ENCODE measurements around the gene TMED10. TPM values are rescaled to one million over a fixed set of nuclear protein-coding genes. Genes with fewer than 3 reads are reported as not detected.
"Not testable (repeated sequence)": the region's sequence is repeated elsewhere in the genome, so short reads cannot be mapped to it uniquely, and the experiment has no call there.

Gene TMED10
- polyA plus RNA-seq, 1 of the 3 experiments (the other 2 are of a cell fraction): 168 TPM

GRCh38 chr14:75127903-75128595 lies 48.4 kb downstream of the TMED10 start:
- Histone ChIP-seq H3K4me2 (peak overlapping the region; percentile 75), H4K20me1 (ENCODE audit: insufficient read depth) (0 out of 2 replicates have a peak, but pooled peaks cover 2% of the 10 kb centered on the region), H3K79me2 (ENCODE audit: insufficient read depth) (peaks cover 50% of the 10 kb centered on the region), H3K27ac (ENCODE audit: low read depth in 2 of 2, low read length in 1 of 2) (peak overlapping the region in 1 of 2 experiments; percentile 77; a peak in 1 of 4 replicates), H3F3A (replicated peaks; ENCODE audit: insufficient read depth) (peaks cover 47% of the 10 kb centered on the region), H2AFZ (ENCODE audit: low read depth) (0 out of 2 replicates have a peak overlapping the region, but pooled peaks have one; percentile 88), H3K9ac (peak overlapping the region; percentile 93; the same call in 1 of the 2 replicates), H3K27me3 (ENCODE audit: insufficient read depth) (no peaks in the 10 kb centered on the region), H3K4me1 (ENCODE audit: control insufficient read depth in 1 of 2, insufficient read depth in 2 of 2, low read depth in 1 of 2, low read length in 1 of 2) (peaks cover 3 to 17% of the 10 kb centered on the region in 2 experiments; a peak in 3 of 4 replicates), H3K9me2 (no peaks in the 10 kb centered on the region), H3K4me3 (ENCODE audit: low read depth in 2 of 2, low read length in 1 of 2) (peak overlapping the region; percentile 70 to 85; a peak in 3 of 4 replicates), H3K9me3 (no peaks in the 10 kb centered on the region), H3K36me3 (replicated peaks in 1 of 2; ENCODE audit: control insufficient read depth in 1 of 2, insufficient read depth in 2 of 2, low read length in 1 of 2) (peaks cover 6 to 28% of the 10 kb centered on the region in 2 experiments)
- TF ChIP-seq EP300 (IDR thresholded peaks at IDR 0.05; ENCODE audit: borderline replicate concordance in 1 of 2, low read depth in 1 of 2, low read length in 1 of 2) (no peak), RCOR1 (IDR thresholded peaks at IDR 0.05; ENCODE audit: low read length) (no peak), CHD2 (IDR thresholded peaks at IDR 0.05; ENCODE audit: low read length, partially characterized antibody) (no peak)
- WGBS (ENCODE audit: low lambda C conversion rate): 81% methylated on average over 10 of the region's 10 CpGs
- peak; percentile 8 for DNase-seq
- ChIA-PET CTCF (interaction anchor here (0.6 to 11.6 kb wide), 4 partner anchors 13 to 184 kb away, joined by 3 to 237 read pairs (median 4); no protein-coding TSS in a partner anchor), POLR2A (no interaction called here)

- Histone ChIP-seq H3K4me2 (peak overlapping the region; percentile 75), H3K79me2 (ENCODE audit: insufficient read depth) (peaks cover 50% of the 10 kb centered on the region), H3K27ac (ENCODE audit: low read depth in 2 of 2, low read length in 1 of 2) (peak overlapping the region; percentile 77 to 92), H3K36me3 (replicated peaks in 1 of 2; ENCODE audit: control insufficient read depth in 1 of 2, insufficient read depth in 2 of 2, low read length in 1 of 2) (peaks cover 0 to 23% of the 10 kb centered on the region in 2 experiments), H3K9ac (peak overlapping the region; percentile 93), H2AFZ (ENCODE audit: low read depth) (peak overlapping the region; percentile 88), H3K4me1 (ENCODE audit: control insufficient read depth in 1 of 2, insufficient read depth in 2 of 2, low read depth in 1 of 2, low read length in 1 of 2) (peaks cover 3 to 17% of the 10 kb centered on the region in 2 experiments; a peak in 3 of 4 replicates), H3F3A (replicated peaks; ENCODE audit: insufficient read depth) (peaks cover 44% of the 10 kb centered on the region), H3K4me3 (ENCODE audit: low read depth in 2 of 2, low read length in 1 of 2) (peak overlapping the region; percentile 70 to 85)
- ChIA-PET CTCF (interaction anchor here (0.5 to 11.6 kb wide), 7 partner anchors 12 to 1836 kb away, joined by 3 to 237 read pairs (median 6); no protein-coding TSS in a partner anchor), POLR2A (interaction anchor here (0.8 to 1.0 kb wide), 5 partner anchors 45 to 244 kb away, joined by 3 to 4 read pairs (median 3); no protein-coding TSS in a partner anchor)
- DNase-seq; H3K9me2 ChIP-seq; H3K9me3 ChIP-seq; H4K20me1 ChIP-seq (ENCODE audit: insufficient read depth); H3K27me3 ChIP-seq (ENCODE audit: insufficient read depth): not testable (repeated sequence)
- 8% methylated on average over 16 of the region's 16 CpGs for WGBS (ENCODE audit: low lambda C conversion rate)
- TF ChIP-seq ELF1 (IDR thresholded peaks at IDR 0.05): peak; percentile 39; the same call in 1 of the 2 replicates
Measured at GRCh38 chr14:75127474-75127820, 49.0 kb downstream of the TMED10 start.

- Histone ChIP-seq H3K27me3 (ENCODE audit: insufficient read depth) (no peaks in the 10 kb centered on the region), H3K9me3 (no peaks in the 10 kb centered on the region), H3K79me2 (ENCODE audit: insufficient read depth) (peaks cover 50% of the 10 kb centered on the region), H3K4me3 (ENCODE audit: low read depth in 2 of 2, low read length in 1 of 2) (peak within 1 kb of the TSS; percentile 70 to 85), H3F3A (replicated peaks; ENCODE audit: insufficient read depth) (peaks cover 43% of the 10 kb centered on the region), H3K27ac (ENCODE audit: low read depth in 2 of 2, low read length in 1 of 2) (peak within 1 kb of the TSS; percentile 77 to 92), H3K9ac (peak within 1 kb of the TSS; percentile 93), H4K20me1 (ENCODE audit: insufficient read depth) (no peaks in the 10 kb centered on the region), H3K4me2 (peak within 1 kb of the TSS; percentile 75), H3K36me3 (replicated peaks in 1 of 2; ENCODE audit: control insufficient read depth in 1 of 2, insufficient read depth in 2 of 2, low read length in 1 of 2) (peaks cover 0 to 19% of the 10 kb centered on the region in 2 experiments), H3K4me1 (ENCODE audit: control insufficient read depth in 1 of 2, insufficient read depth in 2 of 2, low read depth in 1 of 2, low read length in 1 of 2) (peaks cover 3 to 17% of the 10 kb centered on the region in 2 experiments; a peak in 3 of 4 replicates), H3K9me2 (no peaks in the 10 kb centered on the region), H2AFZ (ENCODE audit: low read depth) (peak within 1 kb of the TSS; percentile 88)
- peak; percentile 94 for DNase-seq
- CTCF ChIA-PET: interaction anchor here (0.5 to 11.6 kb wide), 10 partner anchors 11 to 1836 kb away, joined by 3 to 237 read pairs (median 4); partner anchors contain the start of gene ZC2HC1C
- POLR2A ChIA-PET: interaction anchor here (0.7 to 1.3 kb wide), 8 partner anchors 44 to 307 kb away, joined by 3 to 8 read pairs (median 3); no protein-coding TSS in a partner anchor
- WGBS (ENCODE audit: low lambda C conversion rate): 0% methylated on average over 5 of the region's 76 CpGs
- TF ChIP-seq EZH2phosphoT487 (IDR thresholded peaks at IDR 0.05; ENCODE audit: borderline replicate concordance, low read depth) (no peak), MEF2A (IDR thresholded peaks at IDR 0.05; ENCODE audit: borderline replicate concordance, low read depth) (no peak), SIN3A (IDR thresholded peaks at IDR 0.05; ENCODE audit: borderline replicate concordance, low read depth, low read length) (peak; percentile 56; the same call in 1 of the 2 replicates), YY1 (IDR thresholded peaks at IDR 0.05; ENCODE audit: low read depth) (peak; percentile 84), CHD2 (IDR thresholded peaks at IDR 0.05; ENCODE audit: low read length, partially characterized antibody) (peak; percentile 79), EP300 (IDR thresholded peaks at IDR 0.05; ENCODE audit: borderline replicate concordance in 1 of 2, low read depth in 1 of 2, low read length in 1 of 2) (0 out of 4 replicates have a peak, but pooled peaks of 1 of the 2 experiments have one; percentile 15), POLR2AphosphoS5 (IDR thresholded peaks at IDR 0.05; ENCODE audit: low read depth, low read length) (peak; percentile 92), TCF12 (IDR thresholded peaks at IDR 0.05) (no peak), JUND (IDR thresholded peaks at IDR 0.05) (no peak; the same call in 1 of the 2 replicates), RAD21 (IDR thresholded peaks at IDR 0.05; ENCODE audit: low read length) (no peak), RFX5 (IDR thresholded peaks at IDR 0.05; ENCODE audit: low read length) (no peak), USF1 (IDR thresholded peaks at IDR 0.05; ENCODE audit: borderline replicate concordance, low read depth) (no peak), MXI1 (IDR thresholded peaks at IDR 0.05; ENCODE audit: low read depth, low read length) (peak; percentile 74)
- TF ChIP-seq, protein P1, sequence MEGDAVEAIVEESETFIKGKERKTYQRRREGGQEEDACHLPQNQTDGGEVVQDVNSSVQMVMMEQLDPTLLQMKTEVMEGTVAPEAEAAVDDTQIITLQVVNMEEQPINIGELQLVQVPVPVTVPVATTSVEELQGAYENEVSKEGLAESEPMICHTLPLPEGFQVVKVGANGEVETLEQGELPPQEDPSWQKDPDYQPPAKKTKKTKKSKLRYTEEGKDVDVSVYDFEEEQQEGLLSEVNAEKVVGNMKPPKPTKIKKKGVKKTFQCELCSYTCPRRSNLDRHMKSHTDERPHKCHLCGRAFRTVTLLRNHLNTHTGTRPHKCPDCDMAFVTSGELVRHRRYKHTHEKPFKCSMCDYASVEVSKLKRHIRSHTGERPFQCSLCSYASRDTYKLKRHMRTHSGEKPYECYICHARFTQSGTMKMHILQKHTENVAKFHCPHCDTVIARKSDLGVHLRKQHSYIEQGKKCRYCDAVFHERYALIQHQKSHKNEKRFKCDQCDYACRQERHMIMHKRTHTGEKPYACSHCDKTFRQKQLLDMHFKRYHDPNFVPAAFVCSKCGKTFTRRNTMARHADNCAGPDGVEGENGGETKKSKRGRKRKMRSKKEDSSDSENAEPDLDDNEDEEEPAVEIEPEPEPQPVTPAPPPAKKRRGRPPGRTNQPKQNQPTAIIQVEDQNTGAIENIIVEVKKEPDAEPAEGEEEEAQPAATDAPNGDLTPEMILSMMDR (IDR thresholded peaks at IDR 0.05): no peak
Measured at GRCh38 chr14:75126679-75127473, 49.5 kb downstream of the TMED10 start, which contains the start of gene NEK9. Gene NEK9, minus strand, starts transcription at chr14:75127048. Its CDS starts 127 bp downstream, at chr14:75126921.
